Measurements from ENCODE around the gene TEX36.
"Not testable (repeated sequence)": the region's sequence is repeated elsewhere in the genome, so short reads cannot be mapped to it uniquely, and the experiment has no call there.

Gene TEX36

GRCh38 chr10:125700355-125700911 is 17.5 kb upstream of the TEX36 start:
- peaks cover 3 to 8% of the 10 kb centered on the region in 2 donors for H3K9me3 Mint-ChIP-seq
- DNase-seq = no peak
- H3K36me3 Mint-ChIP-seq (ENCODE audit: insufficient read depth) = no peaks in the 10 kb centered on the region
- no peaks in the 10 kb centered on the region for H3K4me1 Mint-ChIP-seq (ENCODE audit: low read depth in 2 of 2)
- no peak for ATAC-seq (replicated peaks)
- no peak overlapping the region for H3K4me3 Mint-ChIP-seq
- peaks cover 9 to 23% of the 10 kb centered on the region in 2 donors for H3K27me3 Mint-ChIP-seq
- no peak overlapping the region for H3K27ac Mint-ChIP-seq

GRCh38 chr10:125699562-125700143 is 16.7 kb upstream of the TEX36 start:
- Mint-ChIP-seq H3K9me3 (peaks cover 3 to 8% of the 10 kb centered on the region in 2 donors), H3K4me1 (ENCODE audit: low read depth in 2 of 2) (no peaks in the 10 kb centered on the region), H3K4me3 (no peak overlapping the region), H3K27me3 (peaks cover 14 to 31% of the 10 kb centered on the region in 2 donors), H3K36me3 (ENCODE audit: insufficient read depth) (no peaks in the 10 kb centered on the region), H3K27ac (no peak overlapping the region)
- DNase-seq = no peak
- no peak for ATAC-seq (replicated peaks)

DNA sequence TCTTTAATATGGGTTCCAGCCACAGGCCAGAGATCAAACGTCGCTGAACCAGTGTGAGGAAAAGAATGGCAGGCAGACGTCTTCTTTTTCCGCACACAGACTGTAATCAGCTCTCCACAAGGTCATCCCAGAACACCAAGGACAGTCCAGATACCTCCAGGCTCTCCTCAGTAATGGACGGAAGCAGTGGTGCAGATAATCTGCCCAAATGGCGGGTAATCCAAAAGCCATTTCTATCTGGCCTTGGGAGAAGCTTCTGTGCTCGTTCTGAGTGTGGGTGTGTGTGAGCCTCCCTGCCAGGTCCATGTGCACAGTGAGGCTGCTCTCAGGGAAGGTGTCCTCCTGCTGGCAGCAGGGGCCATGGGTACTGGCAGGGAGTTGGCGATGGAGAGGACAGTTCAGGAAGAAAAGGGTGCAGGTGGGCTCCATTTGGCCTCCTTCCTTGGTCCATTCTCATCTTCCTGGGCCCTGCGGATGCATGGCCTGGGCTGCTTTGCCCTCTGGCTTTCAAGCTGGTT is 15.6 kb upstream of the TEX36 start:
- no peak overlapping the region for H3K4me3 Mint-ChIP-seq
- peaks cover 3 to 8% of the 10 kb centered on the region in 2 donors for H3K9me3 Mint-ChIP-seq
- H3K27ac Mint-ChIP-seq = no peak overlapping the region
- H3K27me3 Mint-ChIP-seq = peaks cover 14 to 31% of the 10 kb centered on the region in 2 donors
- no peaks in the 10 kb centered on the region for H3K36me3 Mint-ChIP-seq (ENCODE audit: insufficient read depth)
- H3K4me1 Mint-ChIP-seq (ENCODE audit: low read depth in 2 of 2) = no peaks in the 10 kb centered on the region
- ATAC-seq (replicated peaks) (no peak), DNase-seq (no peak)

- H3K27me3 Mint-ChIP-seq = peaks cover 14 to 23% of the 10 kb centered on the region in 2 donors
- H3K36me3 Mint-ChIP-seq (ENCODE audit: insufficient read depth); DNase-seq; ATAC-seq (replicated peaks); H3K27ac Mint-ChIP-seq; H3K4me3 Mint-ChIP-seq; H3K4me1 Mint-ChIP-seq (ENCODE audit: low read depth in 2 of 2); H3K9me3 Mint-ChIP-seq: not testable (repeated sequence)
Measured at GRCh38 chr10:125696884-125697283, 13.9 kb upstream of the TEX36 start.

GRCh38 chr10:125694883-125695282 is 11.9 kb upstream of the TEX36 start:
- no peak overlapping the region for H3K27ac Mint-ChIP-seq
- no peak overlapping the region for H3K4me3 Mint-ChIP-seq
- DNase-seq (no peak), ATAC-seq (replicated peaks) (no peak)
- H3K4me1 Mint-ChIP-seq (ENCODE audit: low read depth in 2 of 2) = no peaks in the 10 kb centered on the region
- peaks cover 24 to 43% of the 10 kb centered on the region in 2 donors for H3K27me3 Mint-ChIP-seq
- no peaks in the 10 kb centered on the region for H3K9me3 Mint-ChIP-seq
- no peaks in the 10 kb centered on the region for H3K36me3 Mint-ChIP-seq (ENCODE audit: insufficient read depth)

DNA sequence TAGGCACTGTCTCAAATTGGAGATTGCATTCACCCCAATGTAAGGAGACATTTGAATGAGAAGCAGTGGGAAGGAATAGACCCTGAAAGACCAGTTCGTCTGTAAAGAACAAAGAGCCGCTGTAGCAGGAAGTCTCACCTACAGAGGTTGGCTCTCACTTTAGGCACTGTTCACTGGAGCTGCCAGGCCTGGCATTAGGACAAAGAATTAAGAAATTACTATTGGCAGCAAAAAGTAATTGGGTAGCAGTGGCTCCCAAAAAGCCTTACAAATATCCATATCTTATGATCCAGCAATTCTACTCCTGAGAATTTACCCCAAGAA is 10.5 kb upstream of the TEX36 start:
- H3K4me1 Mint-ChIP-seq (ENCODE audit: low read depth in 2 of 2) = no peaks in the 10 kb centered on the region
- no peak for ATAC-seq (replicated peaks)
- H3K4me3 Mint-ChIP-seq = no peak overlapping the region

GRCh38 chr10:125692601-125693523 is 9.9 kb upstream of the TEX36 start:
- no peaks in the 10 kb centered on the region for H3K9me3 Mint-ChIP-seq
- no peak for DNase-seq
- no peak overlapping the region for H3K4me3 Mint-ChIP-seq
- H3K27ac Mint-ChIP-seq = peak overlapping the region in 1 of 2 donors; percentile 10
- H3K36me3 Mint-ChIP-seq (ENCODE audit: insufficient read depth) = no peaks in the 10 kb centered on the region
- no peaks in the 10 kb centered on the region for H3K4me1 Mint-ChIP-seq (ENCODE audit: low read depth in 2 of 2)
- ATAC-seq (replicated peaks) = no peak
- peaks cover 30 to 58% of the 10 kb centered on the region in 2 donors for H3K27me3 Mint-ChIP-seq

More for the DNA sequence above, 10.5 kb upstream of the TEX36 start:
- H3K9me3 Mint-ChIP-seq = no peaks in the 10 kb centered on the region
- H3K27ac Mint-ChIP-seq = no peak overlapping the region
- DNase-seq = no peak
- H3K27me3 Mint-ChIP-seq = peaks cover 30 to 55% of the 10 kb centered on the region in 2 donors
- no peaks in the 10 kb centered on the region for H3K36me3 Mint-ChIP-seq (ENCODE audit: insufficient read depth)

DNA sequence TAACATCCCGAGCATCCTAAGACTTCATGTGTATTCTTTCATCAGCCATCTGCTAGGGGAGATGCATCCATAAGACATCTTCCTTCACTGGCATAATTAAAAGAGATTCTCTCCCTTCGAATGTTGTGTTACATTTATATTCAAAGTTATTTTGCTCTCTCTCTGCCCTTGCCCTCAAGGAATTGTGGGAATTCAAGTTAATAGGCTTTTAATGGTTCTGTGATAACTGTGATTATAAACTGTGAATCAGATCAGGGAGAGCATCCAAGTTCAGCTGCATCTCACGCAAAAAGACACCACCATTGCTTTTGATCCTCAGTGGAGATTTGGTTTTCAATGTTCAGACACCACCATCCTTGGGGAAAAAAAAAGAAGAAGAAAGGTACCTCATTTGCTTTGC is 9.2 kb upstream of the TEX36 start:
- ATAC-seq (replicated peaks) (no peak), DNase-seq (no peak)
- Mint-ChIP-seq H3K27me3 (peaks cover 30 to 58% of the 10 kb centered on the region in 2 donors), H3K27ac (peak overlapping the region in 1 of 2 donors; percentile 10), H3K4me3 (no peak overlapping the region), H3K4me1 (ENCODE audit: low read depth in 2 of 2) (no peaks in the 10 kb centered on the region), H3K36me3 (ENCODE audit: insufficient read depth) (no peaks in the 10 kb centered on the region), H3K9me3 (no peaks in the 10 kb centered on the region)

GRCh38 chr10:125691160-125691981 is 8.4 kb upstream of the TEX36 start:
- ATAC-seq (replicated peaks) (no peak), DNase-seq (no peak)
- Mint-ChIP-seq H3K4me1 (ENCODE audit: low read depth in 2 of 2) (no peaks in the 10 kb centered on the region), H3K27me3 (peaks cover 27 to 63% of the 10 kb centered on the region in 2 donors), H3K9me3 (no peaks in the 10 kb centered on the region), H3K36me3 (ENCODE audit: insufficient read depth) (no peaks in the 10 kb centered on the region), H3K27ac (no peak overlapping the region), H3K4me3 (no peak overlapping the region)

GRCh38 chr10:125689955-125690569 is 7.1 kb upstream of the TEX36 start:
- H3K9me3 Mint-ChIP-seq = no peaks in the 10 kb centered on the region
- no peak overlapping the region for H3K4me3 Mint-ChIP-seq
- ATAC-seq (replicated peaks) (no peak), DNase-seq (no peak)
- H3K4me1 Mint-ChIP-seq (ENCODE audit: low read depth in 2 of 2) = no peaks in the 10 kb centered on the region
- no peak overlapping the region for H3K27ac Mint-ChIP-seq
- peaks cover 17 to 58% of the 10 kb centered on the region in 2 donors for H3K27me3 Mint-ChIP-seq
- no peaks in the 10 kb centered on the region for H3K36me3 Mint-ChIP-seq (ENCODE audit: insufficient read depth)

GRCh38 chr10:125687507-125688185 is 4.7 kb upstream of the TEX36 start:
- DNase-seq (no peak), ATAC-seq (replicated peaks) (no peak)
- no peaks in the 10 kb centered on the region for H3K9me3 Mint-ChIP-seq
- no peak overlapping the region for H3K4me3 Mint-ChIP-seq
- H3K4me1 Mint-ChIP-seq (ENCODE audit: low read depth in 2 of 2) = no peaks in the 10 kb centered on the region
- H3K27me3 Mint-ChIP-seq = peaks cover 38 to 76% of the 10 kb centered on the region in 2 donors
- no peak overlapping the region for H3K27ac Mint-ChIP-seq
- no peaks in the 10 kb centered on the region for H3K36me3 Mint-ChIP-seq (ENCODE audit: insufficient read depth)

GRCh38 chr10:125684581-125684980 is 1.6 kb upstream of the TEX36 start:
- Mint-ChIP-seq H3K9me3 (no peaks in the 10 kb centered on the region), H3K27me3 (peaks cover 47 to 72% of the 10 kb centered on the region in 2 donors), H3K27ac (no peak overlapping the region), H3K4me3 (no peak overlapping the region), H3K4me1 (ENCODE audit: low read depth in 2 of 2) (no peaks in the 10 kb centered on the region), H3K36me3 (ENCODE audit: insufficient read depth) (no peaks in the 10 kb centered on the region)
- ATAC-seq (replicated peaks) (no peak), DNase-seq (no peak)

Data from effector memory CD8-positive, alpha-beta T cell (primary cell).